HG03066 (cell line): ENCODE measurements around the gene ZNF18.
A peak's percentile ranks its signal among the peaks of the same experiment; 100 is the strongest.

ENCODE experiments used
- ATAC-seq: cut with Tn5 transposase; IDR thresholded peaks from one replicate; pipeline ENCODE4 v1.9.1; 2021; ENCODE audit warnings: low read depth; ENCODE audit not compliant: unreplicated experiment

ZNF18 gene, protein sequence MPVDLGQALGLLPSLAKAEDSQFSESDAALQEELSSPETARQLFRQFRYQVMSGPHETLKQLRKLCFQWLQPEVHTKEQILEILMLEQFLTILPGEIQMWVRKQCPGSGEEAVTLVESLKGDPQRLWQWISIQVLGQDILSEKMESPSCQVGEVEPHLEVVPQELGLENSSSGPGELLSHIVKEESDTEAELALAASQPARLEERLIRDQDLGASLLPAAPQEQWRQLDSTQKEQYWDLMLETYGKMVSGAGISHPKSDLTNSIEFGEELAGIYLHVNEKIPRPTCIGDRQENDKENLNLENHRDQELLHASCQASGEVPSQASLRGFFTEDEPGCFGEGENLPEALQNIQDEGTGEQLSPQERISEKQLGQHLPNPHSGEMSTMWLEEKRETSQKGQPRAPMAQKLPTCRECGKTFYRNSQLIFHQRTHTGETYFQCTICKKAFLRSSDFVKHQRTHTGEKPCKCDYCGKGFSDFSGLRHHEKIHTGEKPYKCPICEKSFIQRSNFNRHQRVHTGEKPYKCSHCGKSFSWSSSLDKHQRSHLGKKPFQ

DNA sequence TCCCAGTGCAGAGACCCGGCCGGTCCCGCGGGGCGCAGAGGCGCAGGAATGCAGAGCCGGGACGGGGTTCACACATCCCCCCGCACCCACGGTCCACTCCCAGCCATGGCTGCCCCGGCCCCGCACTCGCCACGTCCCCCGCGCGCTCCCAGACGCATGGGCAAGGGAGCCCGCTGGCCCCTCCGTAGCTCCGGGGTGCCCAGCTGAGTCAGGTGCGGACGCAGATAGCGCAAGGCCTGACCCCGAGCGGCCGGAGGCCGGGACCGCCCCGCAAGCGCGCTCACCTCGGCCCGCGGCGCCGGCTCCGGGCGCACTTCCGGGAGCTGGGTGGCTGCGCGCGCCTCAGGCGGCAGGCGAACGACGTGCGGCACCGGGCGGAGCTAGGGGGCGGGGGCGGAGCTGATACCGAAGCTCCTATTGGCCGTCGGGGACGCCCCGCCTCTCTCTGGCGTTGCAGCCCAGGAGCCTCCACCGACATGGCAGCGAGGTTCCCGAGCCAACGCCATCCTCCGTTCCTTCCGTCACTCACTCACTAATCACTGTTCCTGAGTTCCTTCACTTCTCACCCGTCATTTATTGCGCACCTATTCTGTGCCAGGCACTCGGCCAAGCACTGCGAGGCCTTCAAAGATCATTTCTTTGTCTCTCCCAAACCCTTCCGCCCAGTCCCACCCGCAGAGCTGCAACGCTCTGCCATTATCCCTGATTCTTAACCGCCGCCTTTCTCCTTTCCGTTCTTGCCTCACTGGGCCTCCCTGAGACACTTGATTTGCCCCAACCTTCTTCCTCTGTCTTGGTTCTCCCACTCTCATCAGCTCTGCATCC lies at the start of gene ZNF18:
TSS of gene ZNF18 (minus strand) at position 329 of the 825 bp plus-strand sequence. CDS start 4,646 bp downstream, outside the sequence.
- ATAC-seq = peak; percentile 95

DNA sequence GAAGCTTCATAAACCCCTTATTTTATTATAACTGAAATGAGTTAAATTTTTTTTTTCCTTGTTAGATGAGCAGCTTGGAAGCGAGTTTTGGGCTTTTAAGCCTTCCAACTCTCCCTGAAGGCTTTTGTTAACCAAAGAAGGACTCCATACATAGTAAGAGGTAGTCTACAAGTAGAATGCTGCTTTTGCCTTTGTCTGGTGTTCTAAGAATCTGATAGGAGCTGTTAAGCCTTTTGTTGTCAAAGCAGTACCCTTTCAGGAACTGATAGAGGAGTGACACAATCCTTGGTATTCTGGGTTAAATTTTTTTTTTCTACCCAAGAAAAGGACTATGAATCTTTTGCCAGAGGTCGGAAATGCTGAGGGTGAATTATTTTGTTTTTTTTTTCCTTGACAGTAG lies 49.5 kb upstream of the ZNF18 start:
- no peak for ATAC-seq

DNA sequence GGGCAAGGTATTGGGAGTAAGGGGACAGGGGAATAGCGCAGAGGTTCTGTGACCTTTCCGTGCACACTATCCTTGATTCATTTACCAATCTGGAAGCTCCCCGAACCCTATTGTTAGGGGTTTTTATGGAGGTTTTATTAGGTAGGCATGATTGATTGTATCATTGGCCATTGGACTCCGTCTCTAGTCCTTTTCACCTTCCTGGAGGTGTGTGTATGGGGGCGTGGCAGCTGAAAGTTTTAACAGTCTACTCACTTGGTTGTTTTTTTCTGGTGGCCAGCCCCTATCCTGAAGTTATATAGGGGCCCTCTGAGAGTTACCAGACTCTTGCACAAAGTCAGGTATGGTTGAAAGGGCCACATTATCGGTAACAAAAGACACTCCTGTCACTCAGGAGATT lies 46.4 kb upstream of the ZNF18 start:
- no peak for ATAC-seq

DNA sequence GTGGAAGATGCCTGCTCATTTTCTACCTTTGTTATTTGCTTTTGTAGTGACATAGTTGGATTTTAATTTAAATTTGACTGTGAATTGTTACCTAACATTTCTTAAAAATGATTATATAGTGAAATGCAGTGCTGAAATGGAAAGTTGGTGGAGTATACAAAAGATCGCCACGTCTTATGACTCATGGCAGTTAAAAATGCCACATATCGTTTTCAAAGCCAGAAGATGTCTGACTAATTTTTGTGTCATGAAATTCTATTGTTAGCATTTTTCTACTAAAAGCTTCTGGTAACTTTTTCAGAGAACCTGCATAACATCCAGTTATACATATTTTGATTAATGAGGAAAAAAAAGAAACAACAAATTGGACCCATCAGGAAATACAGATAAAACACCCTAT lies 44.0 kb upstream of the ZNF18 start:
- no peak for ATAC-seq

DNA sequence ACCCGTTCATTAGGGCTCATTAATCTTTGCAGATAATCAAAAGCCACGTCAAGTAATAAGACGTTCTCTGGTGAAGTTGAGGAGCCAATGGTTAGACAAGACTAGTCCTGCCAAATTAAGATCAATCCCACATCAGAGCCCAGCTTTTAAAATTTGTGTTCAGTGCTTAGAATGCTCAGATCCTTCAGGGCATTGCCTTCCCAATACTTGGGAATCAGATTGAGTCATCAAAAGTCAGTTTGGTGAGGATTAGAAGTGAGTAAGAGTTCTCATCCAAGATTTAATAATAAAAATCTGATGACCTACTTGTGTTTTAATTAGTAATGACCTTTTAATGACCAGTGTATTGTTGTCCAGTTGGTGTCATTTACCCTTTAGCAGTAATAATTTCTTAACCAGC lies 43.2 kb upstream of the ZNF18 start:
- no peak for ATAC-seq

DNA sequence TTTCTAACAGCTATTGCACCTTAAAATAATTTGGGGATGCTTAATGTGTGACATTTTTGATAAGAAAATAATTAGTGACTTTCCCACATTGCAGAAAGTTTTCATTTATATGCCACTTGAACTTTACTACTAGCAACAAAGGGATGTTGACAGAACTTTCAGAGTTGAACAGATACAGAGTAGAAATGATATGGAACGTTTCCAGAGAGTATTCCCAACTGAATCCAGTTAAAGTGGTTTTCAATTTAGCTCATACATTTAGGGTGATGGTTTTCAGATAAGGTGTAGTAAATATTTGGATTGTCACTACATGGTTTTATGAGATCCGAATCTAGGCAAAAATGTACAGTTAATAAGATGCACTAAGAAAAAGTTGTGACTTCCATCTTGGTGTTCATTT lies 40.7 kb upstream of the ZNF18 start:
- ATAC-seq = no peak

DNA sequence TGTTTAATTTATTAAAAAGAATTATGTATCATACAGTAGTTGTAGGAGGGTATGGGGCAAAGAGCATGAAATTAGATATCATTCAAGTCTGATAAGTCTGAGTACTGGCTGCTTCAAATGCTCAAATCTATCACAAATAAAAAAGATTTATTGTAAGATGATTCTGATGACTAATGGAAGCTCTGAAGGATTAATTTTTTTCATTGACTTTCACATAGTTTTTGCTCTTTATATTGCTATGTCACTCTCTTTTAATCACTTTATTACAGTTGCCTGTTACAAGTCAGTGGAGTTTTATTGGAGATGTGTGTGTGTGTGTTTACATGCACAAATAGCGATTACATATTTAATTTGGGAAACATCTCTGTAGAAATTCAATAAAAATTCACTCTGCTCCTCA lies 38.4 kb upstream of the ZNF18 start:
- no peak for ATAC-seq

DNA sequence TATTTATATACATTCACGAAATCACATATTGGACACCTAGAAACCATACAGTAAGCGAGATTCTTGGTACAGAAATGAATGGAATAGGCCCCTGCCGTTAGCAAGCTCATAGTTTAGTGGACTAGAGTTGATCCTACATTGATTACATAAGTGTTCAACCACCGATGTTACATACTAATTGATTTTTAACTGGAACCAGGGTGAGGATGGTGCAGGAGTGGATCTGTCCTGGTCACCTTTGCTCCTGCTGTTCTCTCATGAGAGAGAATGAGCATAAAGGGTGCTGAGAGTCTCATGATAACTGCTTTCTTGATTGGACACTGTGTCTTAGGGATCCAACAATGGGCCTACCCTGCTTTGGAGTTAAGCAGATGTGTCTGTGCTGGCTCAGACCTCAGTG lies 37.3 kb upstream of the ZNF18 start:
- no peak for ATAC-seq

DNA sequence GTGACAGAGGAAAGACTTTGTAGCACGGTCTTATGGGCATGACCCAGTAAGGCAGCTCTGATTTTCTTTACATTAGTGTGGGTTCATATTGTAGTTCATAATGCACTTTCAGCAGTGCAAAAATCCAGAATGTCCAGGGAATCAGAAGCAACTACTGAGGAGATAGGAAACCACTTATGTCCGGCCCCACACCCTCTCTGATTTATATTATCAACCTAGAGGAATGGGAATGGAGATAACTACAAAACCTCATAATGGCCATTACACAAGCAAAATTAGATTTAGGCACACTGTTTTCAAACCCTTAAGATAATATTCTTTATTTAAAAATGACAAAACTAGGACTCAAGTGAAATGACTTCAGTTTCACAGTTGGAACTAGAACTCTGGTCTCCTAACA lies 31.3 kb upstream of the ZNF18 start:
- no peak for ATAC-seq

DNA sequence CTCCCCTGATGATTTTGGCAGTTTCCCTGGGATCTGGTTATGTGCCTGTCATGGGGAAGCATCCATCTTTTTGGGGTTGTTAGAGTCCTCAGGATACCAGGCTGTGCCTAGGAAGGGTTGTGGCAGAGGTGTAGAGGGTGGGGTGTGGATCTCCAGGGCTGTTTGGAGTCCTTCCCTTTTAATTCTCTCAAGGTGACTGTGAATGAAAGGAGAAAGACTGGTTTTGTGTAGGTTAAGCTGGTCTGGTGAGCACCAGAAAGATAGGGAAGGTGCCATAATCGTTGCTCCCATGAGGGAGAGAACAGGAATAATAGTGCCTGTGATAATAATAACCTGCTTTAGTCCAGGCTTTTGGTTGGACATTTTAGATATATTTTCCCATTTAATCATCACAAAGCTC lies 30.4 kb upstream of the ZNF18 start:
- no peak for ATAC-seq

DNA sequence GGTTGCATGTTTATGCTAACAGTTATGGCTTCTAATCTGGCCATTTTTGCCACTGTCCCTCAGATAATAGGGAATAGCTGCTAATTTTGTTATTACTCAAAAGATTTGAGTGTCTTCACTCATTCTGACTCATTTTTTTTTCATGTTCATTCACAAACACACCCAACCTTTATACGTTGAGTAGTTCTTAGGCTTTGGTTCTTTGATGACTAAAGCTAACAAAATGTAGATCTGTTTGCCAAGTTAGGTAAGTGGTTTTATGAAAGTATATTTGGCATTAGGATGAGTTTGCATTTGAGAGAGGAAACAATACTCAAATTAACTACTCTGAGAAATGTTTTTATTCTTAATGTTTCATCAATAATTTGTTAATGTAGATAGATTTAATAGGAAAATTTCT lies 27.1 kb upstream of the ZNF18 start:
- ATAC-seq = no peak

DNA sequence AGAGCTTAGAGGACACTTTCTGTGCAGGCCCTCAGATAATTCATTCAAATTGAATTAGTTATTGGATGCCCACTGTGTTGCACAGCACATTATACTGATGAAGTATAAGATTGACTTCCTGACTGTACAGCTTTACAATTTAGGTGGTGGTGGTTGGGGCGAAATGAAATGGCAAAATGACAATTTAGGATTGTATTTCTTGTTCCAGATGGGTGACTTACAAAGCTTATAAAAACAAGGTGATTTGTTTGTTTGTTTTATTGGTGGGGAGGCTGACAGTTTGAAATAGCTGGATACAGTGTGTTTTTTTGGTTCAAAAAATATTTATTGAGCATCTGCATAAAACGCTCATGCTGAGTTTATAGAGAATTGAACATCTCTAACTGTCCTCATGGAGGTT lies 25.0 kb upstream of the ZNF18 start:
- no peak for ATAC-seq

DNA sequence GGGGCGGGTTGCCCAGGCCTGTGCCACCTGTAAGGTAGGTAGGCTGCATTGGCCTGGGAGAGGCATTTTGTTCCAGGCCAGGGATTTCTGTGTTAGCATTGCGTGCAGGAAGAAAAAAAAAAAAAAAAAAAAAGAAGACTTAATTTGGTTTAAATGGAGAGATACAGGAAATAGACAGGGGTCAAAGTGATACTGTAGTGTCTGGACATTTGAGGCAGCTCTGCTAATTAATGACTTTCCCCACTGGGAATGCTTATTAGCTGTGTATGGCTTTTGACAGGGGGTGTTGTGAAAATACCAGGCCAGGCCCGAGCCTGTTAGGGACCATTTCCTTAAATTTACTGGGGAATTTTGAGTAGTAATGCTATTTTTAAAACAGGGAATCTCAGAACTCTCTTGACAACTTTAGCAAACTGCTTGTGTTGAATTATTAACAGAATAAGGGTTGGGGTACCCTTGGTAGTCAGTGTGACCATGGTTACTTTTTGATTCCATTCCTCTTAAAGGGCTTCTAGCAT lies 24.4 kb upstream of the ZNF18 start:
- no peak for ATAC-seq

DNA sequence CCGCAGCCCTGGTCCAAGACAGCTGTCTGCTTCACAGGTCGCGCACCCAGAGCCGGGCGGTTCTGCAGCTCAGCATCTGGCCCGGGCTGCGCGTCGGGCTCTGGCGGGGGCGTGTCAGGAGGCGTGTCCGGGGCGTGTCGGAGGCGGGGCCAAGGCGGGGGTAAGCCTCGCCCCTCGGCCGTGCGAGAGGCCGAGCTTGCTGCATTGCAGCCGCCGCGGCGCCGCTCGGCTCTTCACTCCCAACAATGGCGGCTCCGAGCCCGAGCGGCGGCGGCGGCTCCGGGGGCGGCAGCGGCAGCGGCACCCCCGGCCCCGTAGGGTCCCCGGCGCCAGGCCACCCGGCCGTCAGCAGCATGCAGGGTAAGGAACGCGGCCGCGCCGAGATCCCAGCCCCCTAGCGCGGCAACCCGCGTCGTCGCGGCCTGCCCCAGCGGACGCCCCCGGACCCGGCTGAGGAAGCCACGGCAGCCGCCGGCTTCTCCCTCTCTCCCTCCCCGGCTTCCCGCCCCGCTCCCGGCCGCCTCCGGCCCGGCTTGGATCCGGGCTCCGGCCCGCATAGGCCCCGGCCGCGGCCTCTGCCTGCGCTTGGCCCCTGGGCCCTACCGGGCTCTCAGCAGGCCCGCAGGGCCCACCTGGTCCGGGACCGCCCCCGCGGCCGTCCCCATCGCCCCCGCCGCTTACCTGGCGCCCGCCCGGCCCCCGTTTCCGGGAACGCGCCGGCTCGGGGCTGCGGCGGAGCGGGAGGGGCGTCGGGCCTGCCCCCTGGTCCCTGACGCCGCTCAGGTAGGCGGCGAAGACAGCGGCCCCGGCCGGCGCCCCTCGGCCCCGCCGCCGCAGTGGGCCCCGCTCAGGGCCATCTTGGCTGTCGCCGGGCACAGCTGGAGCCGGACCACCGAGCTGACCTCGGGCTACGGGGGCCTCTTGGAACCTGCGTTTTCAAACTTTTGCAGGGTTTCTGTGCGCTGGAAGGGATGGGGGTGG lies 23.7 kb upstream of the ZNF18 start, which contains the start of gene MAP2K4:
TSS of gene MAP2K4 (plus strand) at position 236 of the 981 bp plus-strand sequence. CDS start at position 246, 10 bp downstream.
- ATAC-seq = peak; percentile 93

DNA sequence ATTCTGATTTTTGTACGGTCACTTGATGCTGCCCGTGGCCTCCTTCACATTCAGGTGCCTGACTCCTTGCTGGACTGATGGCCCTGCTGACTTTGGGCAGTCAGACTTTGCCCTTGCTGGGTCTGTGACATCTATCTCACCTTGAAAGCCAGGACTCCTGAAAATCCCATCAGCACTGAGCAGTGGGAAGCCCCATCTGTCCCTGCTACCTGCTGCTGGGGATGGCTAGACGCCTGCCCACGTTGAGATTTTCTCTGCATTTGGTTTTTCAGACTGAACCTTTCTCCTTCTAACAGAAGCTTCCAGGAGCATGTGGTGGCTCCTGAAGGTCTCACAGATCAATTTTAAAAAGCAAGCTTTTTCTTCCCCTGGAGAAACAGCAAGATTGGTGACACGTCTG lies 10.2 kb upstream of the ZNF18 start:
- ATAC-seq = no peak

DNA sequence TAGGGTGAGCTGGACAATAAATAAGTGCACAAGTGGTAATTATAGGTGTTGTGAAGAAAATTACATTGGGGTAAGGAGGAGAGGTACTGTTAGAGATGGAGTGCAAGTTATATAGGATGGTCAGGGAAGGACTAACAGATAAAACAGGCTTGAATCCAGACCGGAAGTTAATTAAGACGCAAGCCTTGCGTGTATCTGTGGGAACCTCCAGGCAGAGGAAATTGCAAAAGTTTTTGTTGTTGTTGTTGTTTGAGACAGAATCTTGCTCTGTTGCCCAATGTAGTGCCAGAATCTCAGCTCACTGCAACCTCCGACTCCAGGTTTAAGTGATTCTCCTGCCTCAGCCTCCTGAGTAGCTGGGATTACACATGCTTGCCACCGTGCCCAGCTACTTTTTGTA lies 2.4 kb upstream of the ZNF18 start:
- ATAC-seq = no peak

DNA sequence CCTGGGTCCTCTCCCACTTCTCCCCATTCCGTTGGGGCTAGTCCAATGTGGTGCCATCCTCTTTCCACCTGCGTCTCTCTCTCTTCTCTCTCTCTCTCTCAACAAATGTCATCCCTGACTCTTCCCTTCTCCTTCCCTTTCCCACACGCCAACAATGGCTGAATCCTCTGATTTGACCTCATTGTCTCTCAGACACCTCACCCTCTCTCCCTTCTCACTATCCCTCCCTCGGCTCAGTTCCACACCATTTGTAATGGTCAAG lies 628 bp upstream of the ZNF18 start:
- ATAC-seq = peak; percentile 5

DNA sequence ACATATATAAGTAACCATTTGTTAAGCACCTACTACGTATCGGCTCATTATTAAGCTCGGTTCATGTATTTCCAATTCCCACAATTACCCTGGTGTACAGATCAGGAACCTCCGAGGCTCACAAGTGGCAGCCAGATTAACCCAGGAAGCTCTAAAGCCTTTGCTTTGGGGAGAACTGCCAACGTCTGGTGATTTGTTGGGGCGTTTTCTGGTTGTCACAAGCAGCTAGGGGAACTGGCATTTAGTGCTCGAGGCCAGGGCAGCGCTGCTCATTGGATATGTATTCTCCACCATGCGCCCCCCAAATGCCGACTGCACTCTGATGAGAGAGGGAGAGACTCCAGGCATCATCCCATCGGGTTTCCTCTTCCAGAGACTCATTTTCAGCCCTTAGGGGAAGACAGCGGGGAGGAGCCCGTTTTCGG lies 541 bp downstream of the ZNF18 start:
- peak; percentile 29 for ATAC-seq

DNA sequence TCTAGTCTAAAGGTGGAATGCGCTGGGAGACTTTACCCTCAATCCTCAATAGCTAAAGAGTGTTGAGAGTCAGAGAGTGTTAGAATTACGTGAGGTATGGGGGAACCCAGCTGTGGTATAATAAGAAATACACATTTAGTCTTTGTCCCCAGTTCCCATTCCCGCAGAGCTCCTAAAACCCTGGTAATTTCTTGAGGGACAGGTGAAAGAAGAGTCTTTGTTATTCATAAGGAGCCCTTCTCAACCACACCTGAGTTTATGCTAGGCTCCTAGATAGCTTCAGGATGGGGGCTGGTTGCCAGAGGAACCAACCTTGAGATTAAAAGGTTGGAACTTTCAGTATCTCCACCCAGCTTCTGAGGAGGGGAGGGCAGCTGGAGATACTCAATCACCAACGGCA lies 5.8 kb downstream of the ZNF18 start:
- no peak for ATAC-seq

DNA sequence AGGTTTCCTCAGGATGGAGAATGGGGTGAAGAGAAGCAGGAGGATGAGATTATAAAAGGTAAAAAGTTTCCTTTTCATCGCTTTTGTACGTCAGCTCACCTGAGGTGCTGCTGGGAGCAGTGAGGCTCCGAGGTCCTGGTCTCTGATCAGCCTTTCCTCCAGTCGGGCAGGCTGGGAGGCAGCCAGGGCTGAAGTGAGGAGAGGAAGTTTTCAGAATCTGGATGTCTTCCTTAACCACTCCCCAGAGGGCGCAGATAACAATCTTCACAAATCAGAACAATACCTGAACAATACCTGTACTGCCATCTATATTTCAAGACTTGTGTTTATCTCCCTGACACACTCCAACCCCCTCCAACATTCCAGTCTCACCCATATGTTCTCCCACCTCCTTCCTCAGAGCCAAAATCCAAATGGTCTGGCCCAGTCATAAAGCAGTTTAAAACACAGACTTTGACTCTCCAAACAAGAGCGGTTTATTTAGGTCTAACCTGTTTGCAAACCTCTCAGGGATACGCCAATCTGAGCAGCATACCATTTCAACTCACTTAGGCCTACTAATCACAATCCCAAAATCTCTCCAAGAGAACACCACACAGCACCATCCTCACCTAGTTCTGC lies 6.8 kb downstream of the ZNF18 start:
- no peak for ATAC-seq
